SK-N-SH (cell line): ENCODE measurements around the gene RCAN3. TPM values are rescaled to one million over a fixed set of nuclear protein-coding genes. Genes with fewer than 3 reads are reported as not detected.
"Not testable (repeated sequence)": the region's sequence is repeated elsewhere in the genome, so short reads cannot be mapped to it uniquely, and the experiment has no call there.

Experiments used
- CTCF ChIA-PET: fragments of 300-600, 350-600 bp; formaldehyde crosslinking; extraction: SDS; loops from one replicate; lab custom pipeline; 2021; lab: Yijun Ruan, JAX
- POLR2A ChIA-PET: fragments of 350-600 bp; sonication (Branson Sonifier 250); formaldehyde crosslinking; extraction: SDS; loops from one replicate; lab custom pipeline; 2020; ENCODE audit warnings: antibody characterized with exemption, inconsistent platforms; lab: Yijun Ruan, JAX
- DNase-seq: peaks from one replicate; pipeline ENCODE4 v3.0.0; 2012
- H2AFZ ChIP-seq: fragments of 200-600 bp; sonication (generic); 2 replicates; pipeline ENCODE4 v1.8.1; 2016; ENCODE audit warnings: antibody characterized with exemption, mild to moderate bottlenecking, low read depth
- H3F3A ChIP-seq: fragments of 200-600 bp; sonication (generic); replicated peaks from 2 replicates; pipeline ENCODE3; 2016; ENCODE audit warnings: antibody characterized with exemption, mild to moderate bottlenecking; ENCODE audit not compliant: insufficient read depth
- H3K27ac ChIP-seq, 2 experiments: fragments of 200-500 bp in 1 of 2; fragments of 200-600 bp in 1 of 2; sonication (Bioruptor generic) in 1 of 2; sonication (generic), shearing (Covaris generic) in 1 of 2; 2 replicates each; pipeline versions ENCODE4 v1.5.1 to v1.6.1; 2014 to 2016; ENCODE audit warnings: low read depth in 2 of 2, inconsistent platforms in 1 of 2, low read length in 1 of 2, mild to moderate bottlenecking in 1 of 2, mixed read lengths in 1 of 2
- H3K27me3 ChIP-seq: fragments of 200-600 bp; sonication (generic), shearing (Covaris generic); 2 replicates; pipeline ENCODE4 v1.6.1; 2016; ENCODE audit warnings: mixed run types; ENCODE audit not compliant: insufficient read depth
- H3K36me3 ChIP-seq, 2 experiments: fragments of 200-500 bp in 1 of 2; fragments of 200-600 bp in 1 of 2; sonication (Bioruptor generic) in 1 of 2; sonication (generic) in 1 of 2; replicated peaks in 1 of 2; 2 replicates each; pipeline versions ENCODE3 to v1.5.1; 2014 to 2016; ENCODE audit warnings: low read length in 1 of 2, mild to moderate bottlenecking in 1 of 2; ENCODE audit not compliant: insufficient read depth in 2 of 2, control insufficient read depth in 1 of 2
- H3K4me1 ChIP-seq, 2 experiments: fragments of 200-500 bp in 1 of 2; fragments of 200-600 bp in 1 of 2; sonication (Bioruptor generic) in 1 of 2; sonication (generic), shearing (Covaris generic) in 1 of 2; 2 replicates each; pipeline versions ENCODE4 v1.5.1 to v1.6.1; 2014 to 2016; ENCODE audit warnings: low read depth in 1 of 2, low read length in 1 of 2, mixed run types in 1 of 2; ENCODE audit not compliant: insufficient read depth in 2 of 2, control insufficient read depth in 1 of 2
- H3K4me2 ChIP-seq: fragments of 200-600 bp; sonication (generic), shearing (Covaris generic); 2 replicates; pipeline ENCODE4 v1.6.1; 2017; ENCODE audit warnings: mixed run types
- H3K4me3 ChIP-seq, 2 experiments: fragments of 200-500 bp in 1 of 2; fragments of 200-600 bp in 1 of 2; sonication (Bioruptor generic) in 1 of 2; sonication (generic), shearing (Covaris generic) in 1 of 2; 2 replicates each; pipeline versions ENCODE4 v1.5.1 to v1.8.1; 2014 to 2016; ENCODE audit warnings: low read depth in 2 of 2, inconsistent platforms in 1 of 2, low read length in 1 of 2, mild to moderate bottlenecking in 1 of 2, mixed read lengths in 1 of 2, moderate library complexity in 1 of 2
- H3K79me2 ChIP-seq: fragments of 200-600 bp; sonication (generic); 2 replicates; pipeline ENCODE4 v1.8.1; 2017; ENCODE audit warnings: mild to moderate bottlenecking; ENCODE audit not compliant: insufficient read depth
- H3K9ac ChIP-seq: fragments of 200-600 bp; sonication (generic); 2 replicates; pipeline ENCODE4 v1.6.1; 2017; ENCODE audit warnings: mixed run types
- H3K9me2 ChIP-seq: fragments of 200-600 bp; sonication (generic); 2 replicates; pipeline ENCODE4 v1.6.1; 2017; ENCODE audit warnings: mixed run types
- H3K9me3 ChIP-seq: fragments of 200-600 bp; sonication (generic); 2 replicates; pipeline ENCODE4 v1.6.1; 2017; ENCODE audit warnings: mixed run types, mild to moderate bottlenecking, moderate library complexity
- H4K20me1 ChIP-seq: fragments of 200-600 bp; sonication (generic); 2 replicates; pipeline ENCODE4 v1.6.1; 2017; ENCODE audit warnings: mild to moderate bottlenecking, mixed run types; ENCODE audit not compliant: insufficient read depth
- CTCF ChIP-seq: fragments of 200-600 bp; sonication (generic); IDR thresholded peaks from 2 replicates; pipeline ENCODE4 v1.6.1; 2017; ENCODE audit warnings: antibody characterized with exemption, mild to moderate bottlenecking, moderate library complexity
- EP300 ChIP-seq, 2 experiments: IDR thresholded peaks; 2 replicates each; pipeline versions ENCODE4 v1.4.0 to v1.6.1; 2012; ENCODE audit warnings: borderline replicate concordance in 1 of 2, low read depth in 1 of 2, low read length in 1 of 2
- EZH2phosphoT487 ChIP-seq: fragments of 200-600 bp; sonication (generic); IDR thresholded peaks from 2 replicates; pipeline ENCODE4 v1.6.1; 2017; ENCODE audit warnings: low read depth, mixed run types, mild to moderate bottlenecking, antibody characterized with exemption, moderate library complexity, borderline replicate concordance
- FOXJ3 ChIP-seq: sonication (generic); formaldehyde crosslinking; IDR thresholded peaks from 2 replicates; pipeline ENCODE4 v1.5.1; 2020; ENCODE audit warnings: mild to moderate bottlenecking, missing genetic modification reagents
- FOXM1 ChIP-seq: IDR thresholded peaks from 2 replicates; pipeline ENCODE4 v1.4.0; 2012; ENCODE audit warnings: low read depth, mild to moderate bottlenecking
- GABPA ChIP-seq: IDR thresholded peaks from 2 replicates; pipeline ENCODE4 v1.4.0; 2012; ENCODE audit warnings: low read depth, mild to moderate bottlenecking
- JUND ChIP-seq: IDR thresholded peaks from 2 replicates; pipeline ENCODE4 v1.4.0; 2012
- MEF2A ChIP-seq: IDR thresholded peaks from 2 replicates; pipeline ENCODE4 v1.4.0; 2012; ENCODE audit warnings: low read depth, borderline replicate concordance
- MXI1 ChIP-seq: IDR thresholded peaks from 2 replicates; pipeline ENCODE4 v1.6.1; 2012; ENCODE audit warnings: mild to moderate bottlenecking, low read depth, low read length, improper control_type of control experiment
- RCOR1 ChIP-seq: fragments of 150-350 bp; IDR thresholded peaks from 2 replicates; pipeline ENCODE4 v1.6.1; 2017; ENCODE audit warnings: antibody characterized with exemption, low read length
- REST ChIP-seq: IDR thresholded peaks from 2 replicates; pipeline ENCODE4 v1.6.1; 2012; ENCODE audit warnings: mild to moderate bottlenecking, low read depth, low read length, moderate library complexity
- RFX5 ChIP-seq: IDR thresholded peaks from 2 replicates; pipeline ENCODE4 v1.6.1; 2012; ENCODE audit warnings: mild to moderate bottlenecking, improper control_type of control experiment, low read length
- RXRA ChIP-seq: IDR thresholded peaks from 2 replicates; pipeline ENCODE4 v1.4.0; 2012; ENCODE audit warnings: low read depth, mild to moderate bottlenecking, borderline replicate concordance
- SIN3A ChIP-seq: IDR thresholded peaks from 2 replicates; pipeline ENCODE4 v1.6.1; 2012; ENCODE audit warnings: low read depth, mild to moderate bottlenecking, low read length, moderate library complexity, borderline replicate concordance
- SMC3 ChIP-seq: IDR thresholded peaks from 2 replicates; pipeline ENCODE4 v1.6.1; 2012; ENCODE audit warnings: low read depth, low read length, improper control_type of control experiment
- TAF1 ChIP-seq: IDR thresholded peaks from 2 replicates; pipeline ENCODE4 v1.6.1; 2012; ENCODE audit warnings: low read depth, mild to moderate bottlenecking, low read length, moderate library complexity, borderline replicate concordance
- TEAD4 ChIP-seq: IDR thresholded peaks from 2 replicates; pipeline ENCODE4 v1.4.0; 2012; ENCODE audit warnings: mild to moderate bottlenecking, borderline replicate concordance; ENCODE audit not compliant: insufficient read depth
- USF1 ChIP-seq: IDR thresholded peaks from 2 replicates; pipeline ENCODE4 v1.4.0; 2012; ENCODE audit warnings: low read depth, borderline replicate concordance
- USF2 ChIP-seq: fragments of 150-350 bp; IDR thresholded peaks from 2 replicates; pipeline ENCODE4 v1.6.1; 2017; ENCODE audit warnings: antibody characterized with exemption, low read length, low read depth, borderline replicate concordance
- ZBTB33 ChIP-seq: IDR thresholded peaks from 2 replicates; pipeline ENCODE4 v1.4.0; 2012; ENCODE audit warnings: low read depth, borderline replicate concordance
- WGBS: methylation state at CpG from one replicate; pipeline ENCODE4 v1.1.6; 2017; ENCODE audit warnings: low lambda C conversion rate; 5-methylcytosine and 5-hydroxymethylcytosine counted together
- polyA plus RNA-seq, 3 experiments: library from polyadenylated mRNA; depleted of rRNA; stranded (reverse); fragments of >200 nt; gene quantifications; 2 replicates each; pipeline ENCODE4 v1.2.3, GENCODE V29; 2012

The RCAN3 gene
- polyA plus RNA-seq, 1 of the 3 experiments (the other 2 are of a cell fraction), result 4.8 TPM

- POLR2A ChIA-PET, result no interaction called here
- peaks cover 5% of the 10 kb centered on the region for H3F3A ChIP-seq
- 70% methylated on average over 3 of the region's 3 CpGs for WGBS
- no peaks in the 10 kb centered on the region for H3K9me3 ChIP-seq
- no peak overlapping the region for H3K9ac ChIP-seq
- peaks cover 0 to 6% of the 10 kb centered on the region in 2 experiments; a peak in 1 of 4 replicates for H3K4me1 ChIP-seq
- no peak overlapping the region for H2AFZ ChIP-seq
- CTCF ChIA-PET, result interaction anchor here (1.1 to 3.3 kb wide), 6 partner anchors 10 to 156 kb away, joined by 3 to 12 read pairs (median 4); no protein-coding TSS in a partner anchor
- DNase-seq, result no peak
- no peak overlapping the region for H3K4me2 ChIP-seq
- H3K79me2 ChIP-seq, result no peaks in the 10 kb centered on the region
- no peaks in the 10 kb centered on the region for H3K27me3 ChIP-seq
- no peaks in the 10 kb centered on the region for H3K9me2 ChIP-seq
- H3K27ac ChIP-seq, result no peak overlapping the region
- no peaks in the 10 kb centered on the region for H4K20me1 ChIP-seq
- H3K36me3 ChIP-seq, result no peaks in the 10 kb centered on the region
- TF ChIP-seq RCOR1 (no peak), RFX5 (no peak), JUND (no peak), TEAD4 (no peak), GABPA (no peak), USF2 (no peak), USF1 (no peak), FOXM1 (no peak), SIN3A (no peak), EP300 (IDR thresholded peaks at IDR 0.05; ENCODE audit: borderline replicate concordance in 1 of 2, low read depth in 1 of 2, low read length in 1 of 2) (no peak), TAF1 (no peak), FOXJ3 (CRISPR knock-in tag) (no peak), MXI1 (no peak), REST (no peak), EZH2phosphoT487 (no peak), ZBTB33 (no peak), MEF2A (no peak), CTCF (no peak), RXRA (no peak), SMC3 (no peak)
- H3K4me3 ChIP-seq, result no peak overlapping the region
These were observed 45.4 kb downstream of the RCAN3 start for GRCh38 chr1:24548070-24548469.

- 72% methylated on average over 5 of the region's 5 CpGs for WGBS
- H3K9me2 ChIP-seq, H3K4me2 ChIP-seq, H3F3A ChIP-seq, H4K20me1 ChIP-seq, H3K9me3 ChIP-seq, H3K27me3 ChIP-seq, H3K4me1 ChIP-seq, H3K36me3 ChIP-seq, H3K9ac ChIP-seq, H2AFZ ChIP-seq, H3K27ac ChIP-seq, DNase-seq, H3K79me2 ChIP-seq, H3K4me3 ChIP-seq, POLR2A ChIA-PET: not testable (repeated sequence)
- CTCF ChIA-PET, result interaction anchor here (1.9 to 3.3 kb wide), 2 partner anchors 22 to 38 kb away, joined by 5 to 12 read pairs; no protein-coding TSS in a partner anchor
These were observed 46.6 kb downstream of the RCAN3 start for GRCh38 chr1:24549210-24549609.
